ENCODE data around the gene MYO1C.

MYO1C gene

GRCh38 chr17:1495265-1495989 lies 2.9 kb upstream of the MYO1C start:
- DNase-seq (ENCODE audit: extremely low spot score), result no peak
- TF ChIP-seq ELF4 (IDR thresholded peaks at IDR 0.05) (no peak), TARDBP (IDR thresholded peaks at IDR 0.05) (no peak), SUZ12 (IDR thresholded peaks at IDR 0.05) (no peak), ZNF384 (IDR thresholded peaks at IDR 0.05) (no peak), L3MBTL2 (conservative IDR thresholded peaks at IDR 0.05) (no peak), FOXK2 (IDR thresholded peaks at IDR 0.05) (no peak), CTBP1 (IDR thresholded peaks at IDR 0.05; ENCODE audit: borderline replicate concordance) (no peak), FOXM1 (IDR thresholded peaks at IDR 0.05; ENCODE audit: borderline replicate concordance) (no peak), ARNT (IDR thresholded peaks at IDR 0.05) (no peak)
- TF ChIP-seq, protein P1, sequence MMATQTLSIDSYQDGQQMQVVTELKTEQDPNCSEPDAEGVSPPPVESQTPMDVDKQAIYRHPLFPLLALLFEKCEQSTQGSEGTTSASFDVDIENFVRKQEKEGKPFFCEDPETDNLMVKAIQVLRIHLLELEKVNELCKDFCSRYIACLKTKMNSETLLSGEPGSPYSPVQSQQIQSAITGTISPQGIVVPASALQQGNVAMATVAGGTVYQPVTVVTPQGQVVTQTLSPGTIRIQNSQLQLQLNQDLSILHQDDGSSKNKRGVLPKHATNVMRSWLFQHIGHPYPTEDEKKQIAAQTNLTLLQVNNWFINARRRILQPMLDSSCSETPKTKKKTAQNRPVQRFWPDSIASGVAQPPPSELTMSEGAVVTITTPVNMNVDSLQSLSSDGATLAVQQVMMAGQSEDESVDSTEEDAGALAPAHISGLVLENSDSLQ (IDR thresholded peaks at IDR 0.05), result no peak
- ChIA-PET CTCF (interaction anchor here (0.5 kb wide), 1 partner anchor 154 kb away, joined by 3 read pairs; no protein-coding TSS in a partner anchor), POLR2A (interaction anchor here (0.8 to 1.0 kb wide), 2 partner anchors 9 to 21 kb away, joined by 3 read pairs; partner anchors contain the start of gene INPP5K)

DNA sequence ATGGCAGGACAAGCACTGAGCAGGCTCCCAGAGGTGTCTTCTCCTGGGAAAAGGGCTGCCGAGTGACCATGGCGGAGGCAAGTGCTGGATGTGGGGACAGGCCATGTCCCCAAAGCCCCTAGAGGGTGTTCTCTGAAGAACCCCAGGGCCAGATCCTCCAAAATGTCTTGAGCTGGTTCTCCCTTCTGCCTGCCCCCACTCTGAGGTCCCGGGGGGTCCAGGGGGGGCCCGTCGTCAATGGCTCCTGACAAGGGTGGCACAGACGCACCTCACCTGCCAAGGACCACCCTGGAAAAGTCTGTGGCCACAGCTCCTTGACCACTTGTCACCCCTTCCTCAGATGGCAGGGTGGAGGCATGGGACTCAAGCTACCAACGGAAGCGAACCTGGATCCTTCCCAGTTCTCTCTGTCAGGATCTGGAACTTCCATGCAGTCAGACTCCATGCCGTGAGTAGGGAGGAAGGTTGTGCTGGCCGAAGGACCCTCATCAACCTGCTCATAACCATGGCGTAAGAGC lies 2.3 kb upstream of the MYO1C start:
- no peak for TF ChIP-seq NFRKB (IDR thresholded peaks at IDR 0.05)
- no peak for TF ChIP-seq ZNF384 (IDR thresholded peaks at IDR 0.05)
- no peak for TF ChIP-seq HDGF (IDR thresholded peaks at IDR 0.05; ENCODE audit: borderline replicate concordance)
- TF ChIP-seq ELF4 (IDR thresholded peaks at IDR 0.05), result no peak
- TF ChIP-seq, protein P1 (IDR thresholded peaks at IDR 0.05), result no peak
- TF ChIP-seq FOXK2 (IDR thresholded peaks at IDR 0.05), result no peak
- TF ChIP-seq TARDBP (IDR thresholded peaks at IDR 0.05), result no peak
- TF ChIP-seq CTBP1 (IDR thresholded peaks at IDR 0.05; ENCODE audit: borderline replicate concordance), result no peak
- no peak for TF ChIP-seq ARNT (IDR thresholded peaks at IDR 0.05)
- no peak for TF ChIP-seq SUZ12 (IDR thresholded peaks at IDR 0.05)
- no peak for TF ChIP-seq SP1 (IDR thresholded peaks at IDR 0.05)
- TF ChIP-seq FOXA1 (IDR thresholded peaks at IDR 0.05), result no peak
- no peak for DNase-seq (ENCODE audit: extremely low spot score)
- POLR2A ChIA-PET, result interaction anchor here (0.8 to 1.0 kb wide), 2 partner anchors 10 to 22 kb away, joined by 3 read pairs; partner anchors contain the start of gene INPP5K
- CTCF ChIA-PET, result no interaction called here

DNA sequence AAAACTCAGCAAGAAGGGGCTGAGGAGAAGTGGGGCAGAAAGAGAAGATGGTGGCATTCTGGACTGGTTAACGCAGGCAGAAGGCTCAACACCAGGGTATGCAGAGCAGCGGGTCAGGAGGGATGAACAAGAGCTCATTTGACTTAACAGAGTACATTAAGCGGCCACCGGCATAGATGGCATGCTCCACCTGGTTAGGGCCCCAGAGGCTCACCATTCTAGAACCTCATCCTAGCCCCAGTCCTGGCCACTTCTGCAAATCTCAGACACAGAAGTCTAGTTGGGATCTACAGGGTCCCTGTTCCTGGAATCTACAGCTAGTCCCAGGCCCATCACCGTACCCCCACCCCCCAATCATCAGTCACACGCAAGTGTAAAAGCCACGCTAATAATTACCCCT lies 1.7 kb upstream of the MYO1C start:
- POLR2A ChIA-PET, result no interaction called here
- TF ChIP-seq BHLHE40 (IDR thresholded peaks at IDR 0.05; ENCODE audit: borderline replicate concordance) (no peak), FOXK2 (IDR thresholded peaks at IDR 0.05) (no peak), SUZ12 (IDR thresholded peaks at IDR 0.05) (no peak), ZNF384 (IDR thresholded peaks at IDR 0.05) (no peak), FOXA1 (IDR thresholded peaks at IDR 0.05) (no peak), SP1 (IDR thresholded peaks at IDR 0.05) (no peak), TARDBP (IDR thresholded peaks at IDR 0.05) (no peak)
- TF ChIP-seq, protein P1 (IDR thresholded peaks at IDR 0.05), result no peak
- DNase-seq (ENCODE audit: extremely low spot score), result no peak
- CTCF ChIA-PET, result no interaction called here

- TF ChIP-seq ARNT (IDR thresholded peaks at IDR 0.05), result no peak
- TF ChIP-seq LEF1 (IDR thresholded peaks at IDR 0.05; ENCODE audit: borderline replicate concordance), result no peak
- no peak for TF ChIP-seq FOXK2 (IDR thresholded peaks at IDR 0.05)
- no peak for TF ChIP-seq L3MBTL2 (conservative IDR thresholded peaks at IDR 0.05)
- TF ChIP-seq SUZ12 (IDR thresholded peaks at IDR 0.05), result no peak
- TF ChIP-seq HDGF (IDR thresholded peaks at IDR 0.05; ENCODE audit: borderline replicate concordance), result no peak
- no peak for TF ChIP-seq CTBP1 (IDR thresholded peaks at IDR 0.05; ENCODE audit: borderline replicate concordance)
- no peak for TF ChIP-seq SP1 (IDR thresholded peaks at IDR 0.05)
- TF ChIP-seq ELF4 (IDR thresholded peaks at IDR 0.05), result no peak
- no peak for TF ChIP-seq NFRKB (IDR thresholded peaks at IDR 0.05)
- TF ChIP-seq BHLHE40 (IDR thresholded peaks at IDR 0.05; ENCODE audit: borderline replicate concordance), result no peak
- TF ChIP-seq, protein P1 (IDR thresholded peaks at IDR 0.05), result no peak
- no peak for TF ChIP-seq FOXA1 (IDR thresholded peaks at IDR 0.05)
- no peak for TF ChIP-seq TARDBP (IDR thresholded peaks at IDR 0.05)
- TF ChIP-seq FOXM1 (IDR thresholded peaks at IDR 0.05; ENCODE audit: borderline replicate concordance), result no peak
- no peak for TF ChIP-seq ZNF384 (IDR thresholded peaks at IDR 0.05)
- ChIA-PET CTCF (no interaction called here), POLR2A (interaction anchor here (2.2 kb wide), 1 partner anchor 22 kb away, joined by 15 read pairs; the partner anchor contains the start of gene INPP5K)
- no peak for DNase-seq (ENCODE audit: extremely low spot score)
Observed at GRCh38 chr17:1493291-1493980, 950 bp upstream of the MYO1C start.

Measured in HEK293T (cell line).